Activated T-cell treated with anti-CD3 and anti-CD28 coated beads for 48 hours (primary cell): Measurements from ENCODE around the gene DGLUCY.
"Not testable (repeated sequence)": the region's sequence is repeated elsewhere in the genome, so short reads cannot be mapped to it uniquely, and the experiment has no call there.

Source experiments
- DNase-seq: peaks from one replicate; pipeline ENCODE4 v3.0.0-alpha.2; 2020; ENCODE audit warnings: low read depth

DGLUCY gene

GRCh38 chr14:91234791-91235114, 120.9 kb downstream of the DGLUCY start:
- DNase-seq, result no peak

GRCh38 chr14:91235841-91236240, 122.0 kb downstream of the DGLUCY start:
- DNase-seq, result no peak

- DNase-seq, result no peak
Measured at GRCh38 chr14:91237219-91237618, 123.3 kb downstream of the DGLUCY start.

GRCh38 chr14:91238085-91238484, 124.2 kb downstream of the DGLUCY start:
- DNase-seq, result no peak

- no peak for DNase-seq
Measured at GRCh38 chr14:91238661-91239060, 124.8 kb downstream of the DGLUCY start.

GRCh38 chr14:91241863-91242262, 128.0 kb downstream of the DGLUCY start:
- DNase-seq, result no peak

GRCh38 chr14:91242635-91243034, 128.8 kb downstream of the DGLUCY start:
- no peak for DNase-seq

GRCh38 chr14:91243074-91243471, 129.2 kb downstream of the DGLUCY start:
- DNase-seq, result no peak

GRCh38 chr14:91244501-91244901, 130.6 kb downstream of the DGLUCY start, which contains the start of gene GPR68:
Gene GPR68 (minus strand): TSS chr14:91244704. CDS start chr14:91235050, 9,654 bp downstream.
- DNase-seq, result no peak

GRCh38 chr14:91245029-91245428, 131.2 kb downstream of the DGLUCY start:
- peak; percentile 60 for DNase-seq

- not testable (repeated sequence) for DNase-seq
Measured at GRCh38 chr14:91245616-91246015, 131.7 kb downstream of the DGLUCY start.

GRCh38 chr14:91246051-91246852, 132.4 kb downstream of the DGLUCY start:
- DNase-seq, result peak; percentile 61

GRCh38 chr14:91249841-91250616, 136.2 kb downstream of the DGLUCY start:
- DNase-seq, result no peak

- DNase-seq, result no peak
Measured at GRCh38 chr14:91250912-91251311, 137.0 kb downstream of the DGLUCY start.

- DNase-seq, result no peak
Measured at GRCh38 chr14:91252871-91253794, 139.3 kb downstream of the DGLUCY start.

GRCh38 chr14:91253795-91254323, 140.0 kb downstream of the DGLUCY start:
- no peak for DNase-seq

GRCh38 chr14:91254461-91254860, 140.6 kb downstream of the DGLUCY start:
- DNase-seq, result no peak

GRCh38 chr14:91255026-91255695, 141.3 kb downstream of the DGLUCY start:
- no peak for DNase-seq

GRCh38 chr14:91256661-91257060, 142.8 kb downstream of the DGLUCY start:
- no peak for DNase-seq

GRCh38 chr14:91257328-91258010, 143.6 kb downstream of the DGLUCY start:
- no peak for DNase-seq
